Measurements from ENCODE around the gene BSCL2.
"Not testable (repeated sequence)": the region's sequence is repeated elsewhere in the genome, so short reads cannot be mapped to it uniquely, and the experiment has no call there.

The BSCL2 gene

DNA sequence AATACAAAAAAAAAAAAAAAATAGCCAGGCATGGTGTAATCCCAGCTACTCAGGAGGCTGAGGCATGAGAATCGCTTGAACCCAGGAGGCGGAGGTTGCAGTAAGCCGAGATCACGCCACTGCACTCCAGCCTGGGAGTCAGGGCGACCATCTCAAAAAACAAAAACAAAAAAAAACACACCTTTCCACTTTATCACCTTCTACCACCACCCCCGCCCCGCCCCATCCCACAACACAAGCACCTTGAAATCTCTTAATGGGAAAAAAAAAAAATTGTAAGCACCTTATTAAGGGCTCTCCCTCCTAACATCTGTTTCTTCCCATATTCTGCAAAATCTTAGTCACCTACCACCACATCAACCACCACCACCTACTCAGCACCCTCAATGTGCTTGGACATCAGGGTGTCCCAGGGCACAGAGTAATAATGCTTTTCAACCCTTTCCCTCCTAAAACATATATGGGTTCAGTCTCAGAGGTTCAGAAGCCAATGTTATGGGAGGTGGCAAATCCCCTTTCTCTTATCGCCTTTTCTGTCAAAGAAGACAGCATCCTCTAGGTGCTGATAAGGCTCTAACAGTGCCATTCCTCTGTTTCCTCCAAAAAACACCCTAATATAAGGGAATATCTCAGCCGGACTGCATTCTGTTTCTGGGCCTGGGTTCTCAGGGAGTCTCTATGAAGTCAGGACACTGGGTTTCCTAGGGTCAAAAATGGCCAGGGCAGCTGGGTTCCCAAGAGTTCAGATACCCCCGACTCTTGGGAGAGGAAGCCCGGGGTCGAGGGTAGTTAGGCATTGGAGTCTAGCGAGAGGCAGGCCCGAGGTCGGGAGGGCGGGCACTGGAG is 54.8 kb downstream of the BSCL2 start:
- DNase-seq, result no peak

- not testable (repeated sequence) for DNase-seq
Measured at GRCh38 chr11:62650283-62650682, 56.9 kb downstream of the BSCL2 start.

DNA sequence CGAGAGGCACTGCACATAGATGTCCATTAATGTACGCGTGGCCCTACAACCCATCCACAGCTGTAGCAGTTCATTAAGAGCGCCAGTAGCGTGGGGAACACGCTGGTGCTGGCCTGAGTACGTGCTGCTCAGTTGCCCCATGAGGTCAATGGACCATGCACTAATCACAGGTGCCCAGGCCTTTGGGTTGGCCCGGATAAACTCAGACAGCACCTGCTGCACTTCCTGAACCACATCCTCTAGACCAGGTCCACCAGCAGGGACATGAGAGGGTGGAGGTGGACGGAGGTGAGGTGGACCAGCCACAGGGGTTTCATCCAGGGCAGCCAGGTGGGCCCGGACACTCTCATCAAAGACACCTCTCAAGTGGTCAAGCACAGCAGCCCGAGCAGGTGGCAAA is 57.7 kb downstream of the BSCL2 start:
- no peak for DNase-seq

DNA sequence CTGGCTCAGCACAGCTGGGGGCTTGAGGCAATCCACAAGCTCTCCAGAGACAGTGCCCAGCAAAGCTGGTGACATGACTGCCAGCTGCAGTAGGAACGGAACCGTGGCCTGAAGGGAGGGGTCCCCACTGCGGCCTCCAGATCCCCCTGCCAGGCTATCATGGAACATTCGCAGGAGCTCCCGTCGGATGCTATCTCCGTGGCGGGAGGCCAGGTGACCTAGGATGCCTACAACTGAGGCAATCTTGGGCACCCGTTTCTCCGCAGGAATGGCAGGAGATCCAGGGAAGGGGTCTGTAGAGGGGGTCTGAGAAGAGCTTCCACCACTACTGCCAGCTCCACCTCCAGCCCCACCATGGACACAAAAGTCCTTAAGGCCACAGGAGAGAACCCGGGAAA is 58.3 kb downstream of the BSCL2 start:
- DNase-seq, result no peak

- no peak for DNase-seq
Measured at GRCh38 chr11:62648185-62648966, 58.8 kb downstream of the BSCL2 start.

- DNase-seq, result no peak
Measured at GRCh38 chr11:62647609-62648005, 59.6 kb downstream of the BSCL2 start.

- no peak for DNase-seq
Measured at GRCh38 chr11:62646825-62647608, 60.2 kb downstream of the BSCL2 start.

DNA sequence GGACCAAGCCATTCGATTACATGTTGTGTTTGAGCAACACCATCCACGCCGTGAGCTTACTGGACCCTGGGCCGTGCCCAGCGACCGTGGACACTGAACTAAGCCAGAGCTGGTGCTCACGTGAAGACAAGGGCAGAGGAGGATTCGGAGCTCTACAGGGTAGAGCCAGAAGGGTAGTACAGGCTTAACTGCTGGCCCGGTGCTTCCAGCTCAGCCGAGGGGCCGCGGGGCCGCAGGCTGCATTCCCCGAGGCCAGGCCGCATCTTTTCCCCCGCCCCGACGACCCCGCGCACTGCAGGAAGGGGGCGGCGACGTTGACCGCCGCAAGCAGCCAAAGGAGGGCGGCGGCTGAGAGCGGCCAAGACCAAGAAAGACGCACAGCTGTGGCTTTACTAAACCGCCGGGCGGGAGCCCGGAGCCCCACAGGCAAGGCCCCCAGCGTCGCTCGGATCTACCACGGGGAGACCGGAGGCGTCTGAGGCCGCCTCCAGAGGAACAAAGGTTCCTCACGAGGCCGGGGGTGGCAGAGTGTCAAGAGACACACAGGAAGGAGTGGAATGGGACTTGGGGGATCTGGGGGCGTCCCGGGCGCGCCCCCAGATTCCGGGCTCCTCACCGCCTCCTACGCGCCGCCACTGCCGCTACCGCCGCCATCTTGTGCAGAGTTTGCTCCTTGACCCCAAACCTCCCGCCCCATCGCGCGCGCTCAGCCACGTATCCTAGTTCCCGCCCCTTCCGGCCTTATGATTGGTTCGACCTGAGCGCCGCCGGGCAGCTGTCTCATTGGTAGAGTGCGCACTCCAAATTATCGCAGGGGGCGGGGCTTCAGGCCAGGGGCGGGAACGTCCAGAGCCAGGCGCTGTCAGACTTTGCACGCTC is 61.0 kb downstream of the BSCL2 start, which contains the start of gene GANAB:
GANAB (minus strand) TSS at position 668 of the 879 bp plus-strand sequence; CDS start at position 654, 14 bp downstream.
- peak; percentile 100 for DNase-seq

DNA sequence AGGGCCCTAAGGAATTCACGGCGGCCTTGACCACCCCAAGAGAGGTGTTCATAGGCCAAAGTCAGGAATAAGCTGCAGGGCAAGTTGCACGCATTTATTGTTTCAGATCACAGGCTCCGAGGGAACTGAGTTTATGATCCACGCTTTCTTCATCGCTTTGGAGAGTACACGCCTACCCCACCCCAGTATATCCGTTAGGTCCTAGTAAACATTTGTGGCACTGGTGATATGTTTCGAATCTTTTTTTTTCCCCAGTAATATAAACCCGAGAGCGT is 61.6 kb downstream of the BSCL2 start:
- no peak for DNase-seq

GRCh38 chr11:62644220-62644619 is 63.0 kb downstream of the BSCL2 start:
- DNase-seq, result no peak
